Measurements from ENCODE around the gene GALNTL6. TPM values are rescaled to one million over a fixed set of nuclear protein-coding genes. Genes with fewer than 3 reads are reported as not detected.

The GALNTL6 gene
- total RNA-seq, 1 donor from 2014 or later = 0.61 TPM

GRCh38 chr4:172095161-172095560 is 282.0 kb downstream of the GALNTL6 start:
- Mint-ChIP-seq H3K4me1 (ENCODE audit: low read depth, unreplicated experiment) (no peaks in the 10 kb centered on the region), H3K9me3 (ENCODE audit: unreplicated experiment) (no peaks in the 10 kb centered on the region), H3K27ac (ENCODE audit: unreplicated experiment) (no peak overlapping the region), H3K4me3 (ENCODE audit: unreplicated experiment) (no peak overlapping the region), H3K36me3 (ENCODE audit: low read depth, unreplicated experiment) (no peaks in the 10 kb centered on the region), H3K27me3 (ENCODE audit: low read depth, unreplicated experiment) (no peaks in the 10 kb centered on the region)
- Histone ChIP-seq H3K4me3 (ENCODE audit: insufficient read depth, low read depth, low read length) (no peak overlapping the region), H3K9ac (ENCODE audit: low read length) (no peak overlapping the region), H3K27me3 (ENCODE audit: insufficient read depth, low read length) (no peaks in the 10 kb centered on the region), H3K9me3 (ENCODE audit: insufficient read depth, low read depth, low read length) (no peaks in the 10 kb centered on the region), H3K27ac (ENCODE audit: low read depth, low read length) (no peak overlapping the region), H3K4me1 (ENCODE audit: insufficient read depth, low read length) (no peaks in the 10 kb centered on the region), H3K79me2 (ENCODE audit: insufficient read depth, low read length) (no peaks in the 10 kb centered on the region), H4K20me1 (ENCODE audit: insufficient read depth, low read length) (no peaks in the 10 kb centered on the region), H3K36me3 (ENCODE audit: insufficient read depth, low read length) (no peaks in the 10 kb centered on the region), H3K4me2 (ENCODE audit: low read length) (no peak overlapping the region), H2AFZ (ENCODE audit: low read depth, low read length) (no peak overlapping the region)
- TF ChIP-seq CTCF (IDR thresholded peaks at IDR 0.05; ENCODE audit: insufficient read depth, low read depth, low read length) = no peak
- TF ChIP-seq EZH2 (IDR thresholded peaks at IDR 0.05; ENCODE audit: insufficient read depth, low read length) = no peak
- DNase-seq (ENCODE audit: low read depth) (peak; percentile 1), FAIRE-seq (no peak)

GRCh38 chr4:172096786-172097185 is 283.6 kb downstream of the GALNTL6 start:
- H3K36me3 ChIP-seq (ENCODE audit: insufficient read depth, low read length) = no peaks in the 10 kb centered on the region
- H3K4me3 ChIP-seq (ENCODE audit: insufficient read depth, low read depth, low read length) = no peak overlapping the region
- no peaks in the 10 kb centered on the region for H3K79me2 ChIP-seq (ENCODE audit: insufficient read depth, low read length)
- TF ChIP-seq EZH2 (IDR thresholded peaks at IDR 0.05; ENCODE audit: insufficient read depth, low read length) = no peak
- no peak for TF ChIP-seq CTCF (IDR thresholded peaks at IDR 0.05; ENCODE audit: insufficient read depth, low read depth, low read length)
- H3K4me1 Mint-ChIP-seq (ENCODE audit: low read depth, unreplicated experiment) = no peaks in the 10 kb centered on the region
- H3K27ac ChIP-seq (ENCODE audit: low read depth, low read length) = no peak overlapping the region
- H4K20me1 ChIP-seq (ENCODE audit: insufficient read depth, low read length) = no peaks in the 10 kb centered on the region
- H3K4me1 ChIP-seq (ENCODE audit: insufficient read depth, low read length) = no peaks in the 10 kb centered on the region
- no peaks in the 10 kb centered on the region for H3K36me3 Mint-ChIP-seq (ENCODE audit: low read depth, unreplicated experiment)
- no peaks in the 10 kb centered on the region for H3K27me3 Mint-ChIP-seq (ENCODE audit: low read depth, unreplicated experiment)
- H3K4me3 Mint-ChIP-seq (ENCODE audit: unreplicated experiment) = no peak overlapping the region
- no peaks in the 10 kb centered on the region for H3K9me3 ChIP-seq (ENCODE audit: insufficient read depth, low read depth, low read length)
- peak; percentile 31 for DNase-seq (ENCODE audit: low read depth)
- no peak overlapping the region for H2AFZ ChIP-seq (ENCODE audit: low read depth, low read length)
- no peaks in the 10 kb centered on the region for H3K27me3 ChIP-seq (ENCODE audit: insufficient read depth, low read length)
- no peak for FAIRE-seq
- no peak overlapping the region for H3K27ac Mint-ChIP-seq (ENCODE audit: unreplicated experiment)
- no peak overlapping the region for H3K9ac ChIP-seq (ENCODE audit: low read length)
- no peak overlapping the region for H3K4me2 ChIP-seq (ENCODE audit: low read length)
- H3K9me3 Mint-ChIP-seq (ENCODE audit: unreplicated experiment) = no peaks in the 10 kb centered on the region

- Mint-ChIP-seq H3K4me1 (ENCODE audit: low read depth, unreplicated experiment) (no peaks in the 10 kb centered on the region), H3K27me3 (ENCODE audit: low read depth, unreplicated experiment) (no peaks in the 10 kb centered on the region), H3K27ac (ENCODE audit: unreplicated experiment) (no peak overlapping the region), H3K4me3 (ENCODE audit: unreplicated experiment) (no peak overlapping the region), H3K36me3 (ENCODE audit: low read depth, unreplicated experiment) (no peaks in the 10 kb centered on the region), H3K9me3 (ENCODE audit: unreplicated experiment) (no peaks in the 10 kb centered on the region)
- no peaks in the 10 kb centered on the region for H3K79me2 ChIP-seq (ENCODE audit: insufficient read depth, low read length)
- H3K27ac ChIP-seq (ENCODE audit: low read depth, low read length) = no peak overlapping the region
- no peak for FAIRE-seq
- DNase-seq (ENCODE audit: low read depth) = no peak
- no peak overlapping the region for H2AFZ ChIP-seq (ENCODE audit: low read depth, low read length)
- H3K9ac ChIP-seq (ENCODE audit: low read length) = no peak overlapping the region
- no peaks in the 10 kb centered on the region for H3K36me3 ChIP-seq (ENCODE audit: insufficient read depth, low read length)
- H3K4me1 ChIP-seq (ENCODE audit: insufficient read depth, low read length) = no peaks in the 10 kb centered on the region
- H3K4me3 ChIP-seq (ENCODE audit: insufficient read depth, low read depth, low read length) = no peak overlapping the region
- TF ChIP-seq EZH2 (IDR thresholded peaks at IDR 0.05; ENCODE audit: insufficient read depth, low read length) (no peak), CTCF (IDR thresholded peaks at IDR 0.05; ENCODE audit: insufficient read depth, low read depth, low read length) (no peak)
- H3K4me2 ChIP-seq (ENCODE audit: low read length) = no peak overlapping the region
- H3K9me3 ChIP-seq (ENCODE audit: insufficient read depth, low read depth, low read length) = no peaks in the 10 kb centered on the region
- H4K20me1 ChIP-seq (ENCODE audit: insufficient read depth, low read length) = no peaks in the 10 kb centered on the region
- no peaks in the 10 kb centered on the region for H3K27me3 ChIP-seq (ENCODE audit: insufficient read depth, low read length)
Measured at GRCh38 chr4:172099376-172099775, 286.2 kb downstream of the GALNTL6 start.
